ENCODE measurements around the gene VKORC1. TPM values are rescaled to one million over a fixed set of nuclear protein-coding genes. Genes with fewer than 3 reads are reported as not detected.

Gene VKORC1
- total RNA-seq, 2 experiments from 2014 or later, result 19.0 to 19.2 TPM

- Histone ChIP-seq H3K27ac (ENCODE audit: low read depth in 1 of 2, low read length in 2 of 2) (no peak overlapping the region), H3K4me3 (ENCODE audit: low read length) (no peak overlapping the region), H3K9me3 (ENCODE audit: control insufficient read depth in 1 of 2, insufficient read depth in 1 of 2, low read length in 2 of 2) (no peaks in the 10 kb centered on the region), H3K27me3 (ENCODE audit: control insufficient read depth in 1 of 2, insufficient read depth in 2 of 2, low read length in 2 of 2) (no peaks in the 10 kb centered on the region), H3K4me1 (ENCODE audit: insufficient read depth, low read length) (no peaks in the 10 kb centered on the region), H3K36me3 (ENCODE audit: insufficient read depth, low read length) (no peaks in the 10 kb centered on the region)
- H3K4me3 Mint-ChIP-seq, result no peak overlapping the region
- ChIA-PET CTCF (no interaction called here), POLR2A (interaction anchor here (1.4 to 2.0 kb wide), 2 partner anchors 9 to 23 kb away, joined by 3 to 8 read pairs; partner anchors contain the start of genes ZNF646 and ZNF668)
- H3K27ac Mint-ChIP-seq, result no peak overlapping the region
- ATAC-seq (ENCODE audit: poor library complexity) (no peak), DNase-seq (no peak)
- no peaks in the 10 kb centered on the region for H3K4me1 Mint-ChIP-seq (ENCODE audit: low read depth)
- TF ChIP-seq CTCF (IDR thresholded peaks at IDR 0.05), result no peak
- H3K36me3 Mint-ChIP-seq (ENCODE audit: low read depth), result no peaks in the 10 kb centered on the region
- no peaks in the 10 kb centered on the region for H3K9me3 Mint-ChIP-seq
- no peaks in the 10 kb centered on the region for H3K27me3 Mint-ChIP-seq
- intact Hi-C loops (cut with DNase I, micrococcal nuclease), result no loop called here
Measured at GRCh38 chr16:31050280-31051030, 44.1 kb downstream of the VKORC1 start.

GRCh38 chr16:31043898-31044481, 50.6 kb downstream of the VKORC1 start:
- no peak overlapping the region for H3K27ac ChIP-seq (ENCODE audit: low read depth in 1 of 2, low read length in 2 of 2)
- TF ChIP-seq CTCF (IDR thresholded peaks at IDR 0.05), result no peak
- peaks cover 27% of the 10 kb centered on the region for H3K36me3 ChIP-seq (ENCODE audit: insufficient read depth, low read length)
- Mint-ChIP-seq H3K27me3 (no peaks in the 10 kb centered on the region), H3K36me3 (ENCODE audit: low read depth) (peaks cover 27% of the 10 kb centered on the region), H3K4me1 (ENCODE audit: low read depth) (no peaks in the 10 kb centered on the region), H3K4me3 (no peak overlapping the region), H3K9me3 (no peaks in the 10 kb centered on the region), H3K27ac (no peak overlapping the region)
- ChIA-PET POLR2A (no interaction called here), CTCF (no interaction called here)
- H3K9me3 ChIP-seq (ENCODE audit: control insufficient read depth in 1 of 2, insufficient read depth in 1 of 2, low read length in 2 of 2), result no peaks in the 10 kb centered on the region
- no peak for DNase-seq
- H3K4me3 ChIP-seq (ENCODE audit: low read length), result no peak overlapping the region
- intact Hi-C loops (cut with DNase I, micrococcal nuclease), result no loop called here
- H3K27me3 ChIP-seq (ENCODE audit: control insufficient read depth in 1 of 2, insufficient read depth in 2 of 2, low read length in 2 of 2), result no peaks in the 10 kb centered on the region
- H3K4me1 ChIP-seq (ENCODE audit: insufficient read depth, low read length), result no peaks in the 10 kb centered on the region
- no peak for ATAC-seq (ENCODE audit: poor library complexity)

DNA sequence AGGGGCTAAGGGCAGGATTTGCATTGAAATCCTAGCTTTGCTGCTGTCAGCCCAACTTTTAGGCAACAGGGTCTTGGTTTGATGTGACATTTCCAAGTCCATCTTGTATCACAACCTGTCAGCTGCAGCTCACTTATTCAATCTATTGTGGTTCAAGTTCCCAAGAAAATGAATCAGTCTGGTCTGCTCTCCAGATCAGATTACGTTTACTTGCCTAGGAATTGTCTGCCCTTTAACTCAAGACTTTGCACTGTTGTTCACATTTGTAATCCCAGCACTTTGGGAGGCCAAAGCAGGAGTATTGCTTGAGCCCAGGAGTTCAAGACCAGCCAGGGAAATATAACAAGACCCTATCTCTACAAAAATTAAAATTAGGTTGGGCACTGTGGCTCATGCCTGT, 51.2 kb downstream of the VKORC1 start:
- H3K27me3 Mint-ChIP-seq, result no peaks in the 10 kb centered on the region
- intact Hi-C loops (cut with DNase I, micrococcal nuclease), result no loop called here
- POLR2A ChIA-PET, result no interaction called here

More for the DNA sequence above, 51.2 kb downstream of the VKORC1 start:
- TF ChIP-seq CTCF (IDR thresholded peaks at IDR 0.05), result no peak
- peaks cover 33% of the 10 kb centered on the region for H3K36me3 ChIP-seq (ENCODE audit: insufficient read depth, low read length)
- CTCF ChIA-PET, result no interaction called here
- no peaks in the 10 kb centered on the region for H3K9me3 Mint-ChIP-seq
- H3K36me3 Mint-ChIP-seq (ENCODE audit: low read depth), result peaks cover 33% of the 10 kb centered on the region
- DNase-seq (no peak), ATAC-seq (ENCODE audit: poor library complexity) (no peak)
- no peak overlapping the region for H3K4me3 Mint-ChIP-seq
- no peaks in the 10 kb centered on the region for H3K9me3 ChIP-seq (ENCODE audit: control insufficient read depth in 1 of 2, insufficient read depth in 1 of 2, low read length in 2 of 2)
- no peaks in the 10 kb centered on the region for H3K4me1 Mint-ChIP-seq (ENCODE audit: low read depth)
- no peaks in the 10 kb centered on the region for H3K4me1 ChIP-seq (ENCODE audit: insufficient read depth, low read length)
- no peak overlapping the region for H3K27ac ChIP-seq (ENCODE audit: low read depth in 1 of 2, low read length in 2 of 2)
- no peak overlapping the region for H3K27ac Mint-ChIP-seq
- no peak overlapping the region for H3K4me3 ChIP-seq (ENCODE audit: low read length)
- H3K27me3 ChIP-seq (ENCODE audit: control insufficient read depth in 1 of 2, insufficient read depth in 2 of 2, low read length in 2 of 2), result no peaks in the 10 kb centered on the region

Data from CD4-positive, alpha-beta T cell (primary cell).